ENCODE measurements around the gene RETREG2.

The RETREG2 gene

GRCh38 chr2:219213486-219214071, 35.5 kb downstream of the RETREG2 start:
- no peak for DNase-seq (ENCODE audit: low read depth in 3 of 3, low spot score in 1 of 3)

GRCh38 chr2:219214141-219214540, 36.1 kb downstream of the RETREG2 start:
- DNase-seq (ENCODE audit: low read depth in 3 of 3, low spot score in 1 of 3), result no peak

GRCh38 chr2:219214786-219215185, 36.7 kb downstream of the RETREG2 start:
- DNase-seq (ENCODE audit: low read depth in 3 of 3, low spot score in 1 of 3), result no peak

- no peak for DNase-seq (ENCODE audit: low read depth in 3 of 3, low spot score in 1 of 3)
These were observed 37.9 kb downstream of the RETREG2 start for GRCh38 chr2:219215871-219216534.

- no peak for DNase-seq (ENCODE audit: low read depth in 3 of 3, low spot score in 1 of 3)
These were observed 38.5 kb downstream of the RETREG2 start for GRCh38 chr2:219216535-219216915.

- DNase-seq (ENCODE audit: low read depth in 3 of 3, low spot score in 1 of 3), result no peak
These were observed 40.2 kb downstream of the RETREG2 start for GRCh38 chr2:219218217-219218731.

- peak; percentile 57 to 81 (median 69) for DNase-seq (ENCODE audit: low read depth in 3 of 3, low spot score in 1 of 3)
These were observed 40.9 kb downstream of the RETREG2 start, which contains the start of gene ABCB6 for GRCh38 chr2:219218732-219219701. TSS of gene ABCB6 (minus strand) at chr2:219218958. CDS start at chr2:219218673, 285 bp downstream.

- DNase-seq (ENCODE audit: low read depth in 3 of 3, low spot score in 1 of 3), result no peak
These were observed 41.9 kb downstream of the RETREG2 start for GRCh38 chr2:219219784-219220532.

- DNase-seq (ENCODE audit: low read depth in 3 of 3, low spot score in 1 of 3), result no peak
These were observed 42.8 kb downstream of the RETREG2 start for GRCh38 chr2:219220652-219221402.

- no peak for DNase-seq (ENCODE audit: low read depth in 3 of 3, low spot score in 1 of 3)
These were observed 44.0 kb downstream of the RETREG2 start for GRCh38 chr2:219221957-219222518.

- DNase-seq (ENCODE audit: low read depth in 3 of 3, low spot score in 1 of 3), result no peak
These were observed 45.9 kb downstream of the RETREG2 start for GRCh38 chr2:219223831-219224610.

GRCh38 chr2:219225350-219225749, 47.3 kb downstream of the RETREG2 start:
- DNase-seq (ENCODE audit: low read depth in 3 of 3, low spot score in 1 of 3), result no peak

GRCh38 chr2:219228041-219228910, 50.2 kb downstream of the RETREG2 start:
- DNase-seq (ENCODE audit: low read depth in 3 of 3, low spot score in 1 of 3), result no peak

GRCh38 chr2:219228911-219229304, 50.8 kb downstream of the RETREG2 start:
- DNase-seq (ENCODE audit: low read depth in 3 of 3, low spot score in 1 of 3), result no peak

GRCh38 chr2:219229305-219230058, 51.4 kb downstream of the RETREG2 start, which contains the start of the genes ANKZF1 and ATG9A:
TSS of gene ANKZF1 (plus strand) at chr2:219229806. CDS start at chr2:219230258, 452 bp downstream.
TSS of gene ATG9A (minus strand) at chr2:219229636. CDS start at chr2:219228024, 1,612 bp downstream.
- peak; percentile 87 to 95 (median 94) for DNase-seq (ENCODE audit: low read depth in 3 of 3, low spot score in 1 of 3)

GRCh38 chr2:219230059-219230540, 52.0 kb downstream of the RETREG2 start:
- no peak for DNase-seq (ENCODE audit: low read depth in 3 of 3, low spot score in 1 of 3)

GRCh38 chr2:219234331-219234730, 56.3 kb downstream of the RETREG2 start:
- no peak for DNase-seq (ENCODE audit: low read depth in 3 of 3, low spot score in 1 of 3)
